Fibroblast of skin of left biceps (primary cell): ENCODE results near the gene NUDT16L1.

ENCODE experiments used
- DNase-seq, 2 experiments: peaks; one replicate each; pipeline ENCODE4 v3.0.0-alpha.2; 2013; ENCODE audit warnings: low read depth in 2 of 2

The NUDT16L1 gene

GRCh38 chr16:4663777-4664465 is 29.4 kb upstream of the NUDT16L1 start:
- no peak for DNase-seq

- DNase-seq, result no peak
These were observed 28.6 kb upstream of the NUDT16L1 start for GRCh38 chr16:4664538-4665418.

DNA sequence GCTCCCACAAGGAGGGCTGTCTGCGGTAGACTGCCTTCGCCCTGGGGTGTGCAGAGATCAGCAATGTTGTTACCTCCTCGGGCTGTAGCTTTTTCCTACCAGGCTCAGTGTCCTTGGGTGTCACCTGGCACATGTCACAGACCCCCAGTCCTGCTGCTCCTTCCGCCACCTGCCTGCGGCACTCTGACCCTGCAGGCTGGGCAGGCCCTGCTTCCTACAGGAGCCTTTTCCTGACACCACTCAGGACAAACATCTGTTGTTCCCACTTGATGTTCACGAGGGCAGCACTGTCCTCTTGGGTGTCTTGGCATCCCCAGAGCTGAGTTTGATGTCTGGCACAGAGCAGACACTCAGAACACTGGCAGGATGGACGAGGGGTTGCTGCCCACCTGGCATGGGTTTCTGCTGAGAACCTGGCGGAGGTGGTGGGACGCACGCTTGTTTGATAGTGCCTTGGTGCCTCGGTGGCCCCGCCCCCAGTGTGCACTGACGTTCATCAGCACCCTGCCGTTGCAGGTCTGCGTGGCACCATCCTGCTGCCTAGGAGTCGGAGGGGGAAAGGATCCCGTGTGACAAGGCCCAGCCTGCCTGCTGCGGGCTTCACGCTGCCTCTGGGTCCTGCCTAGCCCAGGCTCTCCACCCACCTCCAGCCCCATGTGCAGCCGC is 26.7 kb upstream of the NUDT16L1 start:
- no peak for DNase-seq

GRCh38 chr16:4667203-4667963 is 26.0 kb upstream of the NUDT16L1 start:
- no peak for DNase-seq

GRCh38 chr16:4668313-4668960 is 24.9 kb upstream of the NUDT16L1 start:
- DNase-seq, result no peak

- DNase-seq, result no peak
These were observed 19.8 kb upstream of the NUDT16L1 start for GRCh38 chr16:4673387-4674046.

GRCh38 chr16:4674926-4675530 is 18.3 kb upstream of the NUDT16L1 start:
- DNase-seq, result no peak

GRCh38 chr16:4675864-4676786 is 17.2 kb upstream of the NUDT16L1 start:
- DNase-seq, result no peak

GRCh38 chr16:4676831-4677230 is 16.5 kb upstream of the NUDT16L1 start:
- no peak for DNase-seq

GRCh38 chr16:4677390-4677789 is 16.0 kb upstream of the NUDT16L1 start:
- DNase-seq, result no peak

DNA sequence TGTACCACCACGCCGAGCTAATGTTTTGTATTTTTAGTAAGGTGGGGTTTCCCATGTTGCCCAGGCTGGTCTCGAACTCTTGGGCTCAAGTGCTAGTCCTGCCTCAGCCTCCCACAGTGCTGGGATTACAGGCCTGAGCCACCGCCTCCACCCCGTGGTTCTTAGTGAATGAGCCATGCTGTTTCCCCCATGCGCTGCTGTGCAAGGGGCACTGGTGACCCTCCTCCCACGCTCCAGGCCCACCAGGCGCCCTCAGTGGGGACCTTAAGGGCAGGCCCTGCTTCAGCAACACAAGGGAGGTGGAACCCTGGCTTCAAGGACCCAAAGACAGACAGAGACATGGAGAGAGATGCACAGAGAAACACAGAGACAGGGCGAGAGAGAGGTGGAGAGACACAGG is 15.4 kb upstream of the NUDT16L1 start:
- no peak for DNase-seq

GRCh38 chr16:4678596-4678995 is 14.8 kb upstream of the NUDT16L1 start:
- DNase-seq, result no peak

DNA sequence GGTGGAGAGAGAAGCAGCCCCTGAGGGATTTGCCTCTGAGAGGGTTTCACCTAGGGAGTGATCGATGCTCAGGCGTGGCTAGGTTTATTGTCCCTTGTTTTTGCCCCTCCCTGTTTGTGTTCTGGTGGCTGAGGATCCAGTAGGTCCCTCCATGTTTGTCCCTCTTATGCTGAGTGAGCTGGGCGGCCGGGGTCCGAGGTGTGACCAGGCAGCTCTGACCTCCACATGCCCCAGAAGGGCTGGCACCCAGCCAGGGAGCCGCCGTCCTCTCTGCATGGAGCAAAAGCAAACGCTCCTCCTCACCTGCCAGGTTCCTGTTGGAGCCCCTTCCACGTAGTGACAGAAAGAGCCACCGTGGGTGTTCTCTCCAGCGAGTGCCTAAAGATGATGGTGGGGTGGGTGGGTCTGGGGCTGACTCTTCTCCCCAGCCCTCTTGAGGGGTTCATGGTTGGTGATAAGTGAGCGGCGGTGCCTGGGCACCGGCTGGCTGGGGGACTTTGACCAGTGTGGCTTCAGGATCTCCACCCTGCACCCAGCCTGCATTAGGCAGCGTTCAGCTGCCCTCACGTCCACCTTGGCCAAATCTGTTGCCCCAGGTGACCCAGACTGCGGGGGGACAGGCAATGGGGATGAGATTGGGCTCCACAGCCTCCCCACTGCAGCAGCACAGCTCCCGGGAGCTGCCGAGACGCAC is 14.1 kb upstream of the NUDT16L1 start:
- no peak for DNase-seq

- no peak for DNase-seq
These were observed 13.3 kb upstream of the NUDT16L1 start for GRCh38 chr16:4679850-4680636.

DNA sequence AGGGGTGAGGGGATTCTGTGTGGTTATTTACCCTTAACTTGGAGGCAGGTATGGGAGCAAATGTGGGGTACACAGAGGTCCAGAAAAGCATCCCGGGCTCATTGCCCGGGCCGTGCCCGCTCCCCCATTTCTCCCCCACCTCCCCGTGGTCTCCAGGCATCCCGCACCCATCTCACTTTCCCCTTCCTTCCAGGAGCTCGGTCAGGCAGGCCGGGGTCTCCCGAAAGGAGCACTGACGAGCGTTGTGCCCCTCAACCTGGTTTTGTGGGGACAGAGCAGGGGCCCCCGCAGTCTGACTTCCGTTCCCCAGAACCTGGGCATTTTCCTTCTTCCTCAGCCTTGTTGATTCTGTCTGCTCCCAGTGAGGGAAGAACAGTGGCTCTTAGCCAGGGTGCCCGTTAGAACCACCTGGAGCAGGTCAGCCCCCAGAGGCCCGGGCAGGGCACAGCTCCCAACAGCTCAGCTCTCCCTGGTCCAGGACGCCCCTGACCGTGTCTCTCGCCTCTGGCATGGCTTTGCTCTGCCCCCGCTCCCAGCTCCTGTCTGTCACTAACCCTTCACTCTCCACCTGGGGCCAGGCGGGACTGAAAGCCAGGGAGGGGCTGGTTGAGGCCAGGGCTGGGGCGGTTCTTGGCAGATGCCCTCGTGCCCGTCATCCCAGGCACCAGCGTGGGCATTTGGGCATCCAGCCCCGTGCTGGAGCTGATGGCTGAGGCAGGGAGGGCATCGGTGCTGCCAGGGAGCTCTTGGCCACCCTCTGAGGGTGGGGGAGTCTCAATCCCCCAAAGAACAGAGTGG is 12.5 kb upstream of the NUDT16L1 start:
- DNase-seq, result no peak

- no peak for DNase-seq
These were observed 11.8 kb upstream of the NUDT16L1 start for GRCh38 chr16:4681471-4682083.
